CD4-positive, alpha-beta memory T cell (primary cell): Measurements from ENCODE around the gene DLD. TPM values are rescaled to one million over a fixed set of nuclear protein-coding genes. Genes with fewer than 3 reads are reported as not detected.
A peak's percentile ranks its signal among the peaks of the same experiment; 100 is the strongest.
"Not testable (repeated sequence)": the region's sequence is repeated elsewhere in the genome, so short reads cannot be mapped to it uniquely, and the experiment has no call there.

Experiments used
- CTCF ChIA-PET: fragments of 350-600 bp; sonication (Branson Sonifier 250); formaldehyde crosslinking; loops from one replicate; lab custom pipeline; 2021; ENCODE audit warnings: inconsistent platforms; ENCODE audit not compliant: partially characterized antibody; lab: Charles Lee
- POLR2A ChIA-PET: fragments of 350-600 bp; sonication (Branson Sonifier 250); formaldehyde crosslinking; loops from one replicate; lab custom pipeline; 2021; ENCODE audit not compliant: partially characterized antibody; lab: Charles Lee
- DNase-seq, 5 donors: peaks; one replicate each; pipeline versions ENCODE4 v3.0.0 to v3.0.0-alpha.2; 2020 to 2022; ENCODE audit warnings: mixed read lengths in 1 of 5
- H3K27ac ChIP-seq: one replicate; pipeline ENCODE4 v1.7.0; 2013; ENCODE audit warnings: low read depth, low read length
- H3K27me3 ChIP-seq: 2 replicates; pipeline ENCODE4 v1.7.0; 2013; ENCODE audit warnings: mild to moderate bottlenecking, low read length, moderate library complexity; ENCODE audit not compliant: insufficient read depth
- H3K36me3 ChIP-seq: 2 replicates; pipeline ENCODE4 v1.7.0; 2013; ENCODE audit warnings: mild to moderate bottlenecking, low read length, moderate library complexity; ENCODE audit not compliant: insufficient read depth
- H3K4me1 ChIP-seq: 2 replicates; pipeline ENCODE4 v1.7.0; 2013; ENCODE audit warnings: mild to moderate bottlenecking, low read length, moderate library complexity; ENCODE audit not compliant: insufficient read depth
- H3K4me3 ChIP-seq, 2 donors: one replicate each; pipeline ENCODE4 v1.7.0; 2013; ENCODE audit warnings: low read length in 2 of 2, mild to moderate bottlenecking in 1 of 2
- H3K9me3 ChIP-seq, 2 donors: one replicate each; pipeline ENCODE4 v1.7.0; 2013; ENCODE audit warnings: low read length in 2 of 2, control low read depth in 1 of 2; ENCODE audit not compliant: control insufficient read depth in 1 of 2
- H3K27ac Mint-ChIP-seq, 7 donors: one replicate each; pipeline ENCODE4 v1.8.0; 2020 to 2021; ENCODE audit warnings: mixed read lengths in 7 of 7, mild to moderate bottlenecking in 6 of 7, inconsistent platforms in 3 of 7, moderate library complexity in 3 of 7
- H3K27me3 Mint-ChIP-seq, 2 donors: one replicate each; pipeline ENCODE4 v1.8.0; 2020 to 2021; ENCODE audit warnings: mixed read lengths in 2 of 2
- H3K36me3 Mint-ChIP-seq, 2 donors: one replicate each; pipeline ENCODE4 v1.8.0; 2020 to 2021; ENCODE audit warnings: mixed read lengths in 2 of 2, inconsistent platforms in 1 of 2, mild to moderate bottlenecking in 1 of 2
- H3K4me1 Mint-ChIP-seq, 4 donors: one replicate each; pipeline ENCODE4 v1.8.0; 2020 to 2021; ENCODE audit warnings: mixed read lengths in 4 of 4, mild to moderate bottlenecking in 1 of 4
- H3K4me3 Mint-ChIP-seq, 8 donors: one replicate each; pipeline ENCODE4 v1.8.0; 2020 to 2021; ENCODE audit warnings: mixed read lengths in 8 of 8, mild to moderate bottlenecking in 7 of 8, moderate library complexity in 6 of 8, inconsistent platforms in 3 of 8
- H3K9me3 Mint-ChIP-seq, 8 donors: one replicate each; pipeline ENCODE4 v1.8.0; 2020 to 2021; ENCODE audit warnings: mixed read lengths in 8 of 8, mild to moderate bottlenecking in 5 of 8, inconsistent platforms in 3 of 8, moderate library complexity in 1 of 8
- intact Hi-C: fragments of 100-400 bp; cut with micrococcal nuclease; formaldehyde crosslinking; loops from one replicate; pipeline ENCODE4 v1.15.1; 2023
- polyA plus RNA-seq, 2 donors: library from polyadenylated mRNA; unstranded; fragments of 300-500 nt; fragmentation: Illumina TruSeq; gene quantifications; one replicate each; pipeline ENCODE4 v1.2.3, GENCODE V29; 2021
- total RNA-seq, 2 experiments: library from RNA; stranded (reverse); gene quantifications; one replicate each; pipeline ENCODE4 v1.2.3, GENCODE V29; 2021

DLD gene
- total and polyA plus RNA-seq, 4 experiments from 2014 or later, result 42.1 to 75.9 (median 54.5) TPM

DNA sequence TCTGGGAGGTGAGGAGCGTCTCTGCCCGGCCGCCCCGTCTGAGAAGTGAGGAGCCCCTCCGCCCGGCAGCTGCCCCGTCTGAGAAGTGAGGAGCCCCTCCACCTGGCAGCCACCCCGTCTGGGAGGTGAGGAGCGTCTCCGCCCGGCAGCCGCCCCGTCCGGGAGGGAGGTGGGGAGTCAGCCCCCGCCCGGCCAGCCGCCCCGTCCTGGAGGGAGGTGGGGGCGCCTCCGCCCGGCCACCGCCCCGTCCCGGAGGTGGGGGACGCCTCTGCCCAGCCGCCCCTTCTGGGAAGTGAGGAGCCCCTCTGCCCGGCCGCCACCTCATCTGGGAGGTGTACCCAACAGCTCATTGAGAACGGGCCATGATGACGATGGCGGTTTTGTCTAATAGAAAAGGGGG, 42.8 kb upstream of the DLD start:
- H3K27ac ChIP-seq, H3K27ac Mint-ChIP-seq, H3K4me3 ChIP-seq, H3K9me3 Mint-ChIP-seq, POLR2A ChIA-PET, DNase-seq, H3K36me3 ChIP-seq, CTCF ChIA-PET, H3K4me3 Mint-ChIP-seq, H3K27me3 Mint-ChIP-seq, H3K9me3 ChIP-seq, H3K36me3 Mint-ChIP-seq, H3K4me1 ChIP-seq, H3K27me3 ChIP-seq, intact Hi-C loops: not testable (repeated sequence)
- H3K4me1 Mint-ChIP-seq, result peaks cover 0 to 13% (median 4%) of the 10 kb centered on the region in 4 donors

DNA sequence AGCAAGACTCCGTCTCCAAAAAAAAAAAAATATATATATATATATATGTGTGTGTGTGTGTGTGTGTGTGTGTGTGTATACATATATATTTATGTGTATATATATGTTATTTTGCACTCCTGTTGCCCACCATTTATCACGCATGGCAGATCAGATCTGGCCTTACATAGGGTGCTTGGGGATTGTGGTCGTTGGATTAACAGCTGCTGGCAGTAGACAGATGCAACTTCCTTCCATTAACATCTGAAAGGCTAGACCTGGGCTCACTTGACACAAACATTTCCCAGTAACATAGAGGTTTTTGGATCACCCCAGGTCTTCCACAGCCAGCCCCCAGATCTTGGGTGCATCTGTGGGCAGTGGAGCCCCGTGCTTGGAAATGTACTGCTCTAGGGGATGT, 40.8 kb upstream of the DLD start:
- Histone ChIP-seq H3K36me3 (no peaks in the 10 kb centered on the region), H3K27ac (no peak overlapping the region), H3K9me3 (no peaks in the 10 kb centered on the region), H3K4me3 (no peak overlapping the region), H3K4me1 (peaks cover 12% of the 10 kb centered on the region), H3K27me3 (no peaks in the 10 kb centered on the region)
- POLR2A ChIA-PET, result no interaction called here
- H3K27ac Mint-ChIP-seq, result no peak overlapping the region
- no peak overlapping the region for H3K4me3 Mint-ChIP-seq
- DNase-seq, result no peak
- peaks cover 13 to 27% (median 16%) of the 10 kb centered on the region in 4 donors for H3K4me1 Mint-ChIP-seq
- CTCF ChIA-PET, result interaction anchor here (1.6 kb wide), 1 partner anchor 11 kb away, joined by 4 read pairs; no protein-coding TSS in a partner anchor
- no peaks in the 10 kb centered on the region for H3K36me3 Mint-ChIP-seq
- peaks cover 0 to 3% (median 0%) of the 10 kb centered on the region in 8 donors for H3K9me3 Mint-ChIP-seq
- H3K27me3 Mint-ChIP-seq, result no peaks in the 10 kb centered on the region
- intact Hi-C loops, result no loop called here

- Mint-ChIP-seq H3K27ac (peak overlapping the region in 1 of 7 donors; percentile 25), H3K36me3 (no peaks in the 10 kb centered on the region), H3K4me1 (peaks cover 17 to 31% (median 19%) of the 10 kb centered on the region in 4 donors), H3K27me3 (no peaks in the 10 kb centered on the region), H3K4me3 (no peak overlapping the region), H3K9me3 (peaks cover 0 to 3% (median 0%) of the 10 kb centered on the region in 8 donors)
- no peak for DNase-seq
- H3K4me3 ChIP-seq, result no peak overlapping the region
- no peaks in the 10 kb centered on the region for H3K9me3 ChIP-seq
- no peak overlapping the region for H3K27ac ChIP-seq
- H3K36me3 ChIP-seq, result no peaks in the 10 kb centered on the region
- intact Hi-C loops, result no loop called here
- ChIA-PET CTCF (interaction anchor here (1.6 kb wide), 1 partner anchor 12 kb away, joined by 4 read pairs; no protein-coding TSS in a partner anchor), POLR2A (no interaction called here)
- H3K4me1 ChIP-seq, result peaks cover 16% of the 10 kb centered on the region
- no peaks in the 10 kb centered on the region for H3K27me3 ChIP-seq
Measured at GRCh38 chr7:107850643-107851042, 40.3 kb upstream of the DLD start.

GRCh38 chr7:107854454-107854853, 36.5 kb upstream of the DLD start:
- peaks cover 0 to 3% (median 0%) of the 10 kb centered on the region in 8 donors for H3K9me3 Mint-ChIP-seq
- CTCF ChIA-PET, result interaction anchor here (0.7 to 2.4 kb wide), 4 partner anchors 8 to 111 kb away, joined by 3 to 12 read pairs (median 4); no protein-coding TSS in a partner anchor
- H3K27me3 Mint-ChIP-seq, result no peaks in the 10 kb centered on the region
- no peaks in the 10 kb centered on the region for H3K36me3 ChIP-seq
- peak overlapping the region in 6 of 7 donors; percentile 88 to 94 (median 90) for H3K27ac Mint-ChIP-seq
- H3K36me3 Mint-ChIP-seq, result no peaks in the 10 kb centered on the region
- H3K4me3 ChIP-seq, result no peak overlapping the region
- intact Hi-C loops, result no loop called here
- POLR2A ChIA-PET, result interaction anchor here (1.7 to 6.4 kb wide), 2 partner anchors 9 to 111 kb away, joined by 6 to 118 read pairs; partner anchors contain the start of gene CBLL1
- no peaks in the 10 kb centered on the region for H3K27me3 ChIP-seq
- peak overlapping the region in 1 of 8 donors; percentile 26 for H3K4me3 Mint-ChIP-seq
- H3K27ac ChIP-seq, result no peak overlapping the region
- peaks cover 40 to 63% (median 51%) of the 10 kb centered on the region in 4 donors for H3K4me1 Mint-ChIP-seq
- H3K9me3 ChIP-seq, result no peaks in the 10 kb centered on the region
- no peak for DNase-seq
- H3K4me1 ChIP-seq, result peaks cover 53% of the 10 kb centered on the region

GRCh38 chr7:107854989-107855388, 36.0 kb upstream of the DLD start:
- ChIA-PET POLR2A (interaction anchor here (1.6 to 6.4 kb wide), 4 partner anchors 9 to 111 kb away, joined by 3 to 118 read pairs (median 11); partner anchors contain the start of gene CBLL1), CTCF (interaction anchor here (0.7 to 2.4 kb wide), 4 partner anchors 9 to 112 kb away, joined by 4 to 12 read pairs (median 4); no protein-coding TSS in a partner anchor)
- intact Hi-C loops, result no loop called here
- Histone ChIP-seq H3K4me1 (peaks cover 58% of the 10 kb centered on the region), H3K9me3 (no peaks in the 10 kb centered on the region), H3K36me3 (no peaks in the 10 kb centered on the region), H3K4me3 (no peak overlapping the region), H3K27me3 (no peaks in the 10 kb centered on the region), H3K27ac (no peak overlapping the region)
- no peak for DNase-seq
- Mint-ChIP-seq H3K4me3 (peak overlapping the region in 5 of 8 donors; percentile 0 to 16 (median 5)), H3K27me3 (no peaks in the 10 kb centered on the region), H3K36me3 (no peaks in the 10 kb centered on the region), H3K27ac (peak overlapping the region in 6 of 7 donors; percentile 88 to 94 (median 90)), H3K4me1 (peaks cover 43 to 68% (median 57%) of the 10 kb centered on the region in 4 donors), H3K9me3 (peaks cover 0 to 3% (median 0%) of the 10 kb centered on the region in 8 donors)

DNA sequence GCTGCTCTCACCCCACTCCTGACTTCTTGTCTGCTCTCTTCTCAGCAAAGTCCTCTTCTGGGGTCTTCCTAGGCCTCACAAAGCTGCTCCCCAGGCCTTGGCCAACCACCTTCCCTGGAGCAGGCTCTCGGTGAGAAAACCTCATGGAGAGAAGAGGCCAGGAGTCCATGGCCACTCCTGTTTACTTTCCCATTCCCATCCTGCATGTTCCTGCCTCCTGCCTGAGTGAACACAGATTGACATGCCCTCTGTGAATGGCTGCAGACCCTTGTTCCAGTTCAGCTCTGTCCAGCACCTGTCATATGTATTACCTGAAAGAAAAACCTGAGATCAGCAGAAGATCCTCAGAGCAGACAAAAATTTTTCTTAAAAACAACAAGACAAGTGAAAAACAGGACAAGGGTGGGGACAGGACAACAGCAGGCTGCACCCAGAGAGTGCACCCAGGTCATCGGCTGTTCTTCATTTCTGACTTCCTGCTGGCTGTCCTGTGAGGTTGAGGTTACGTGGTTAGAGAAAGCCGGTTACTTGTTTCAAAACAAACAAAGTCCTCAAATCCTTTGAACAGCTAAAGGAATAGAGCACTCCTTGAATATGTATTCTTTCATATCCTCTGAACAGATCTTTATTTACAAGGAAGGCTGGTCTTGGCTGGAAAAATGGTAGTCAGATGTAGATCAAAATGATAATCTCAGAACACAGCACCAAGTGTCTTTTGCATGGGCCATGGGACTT, 34.0 kb upstream of the DLD start:
- peak overlapping the region; percentile 48 for H3K27ac ChIP-seq
- intact Hi-C loops, result no loop called here
- ChIA-PET CTCF (interaction anchor here (0.6 to 5.5 kb wide), 12 partner anchors 10 to 116 kb away, joined by 3 to 33 read pairs (median 4); partner anchors contain the start of gene CBLL1), POLR2A (interaction anchor here (0.6 to 6.4 kb wide), 25 partner anchors 10 to 688 kb away, joined by 3 to 118 read pairs (median 5); partner anchors contain the start of genes CBLL1 and HBP1)
- Mint-ChIP-seq H3K27ac (peak overlapping the region; percentile 84 to 94 (median 91)), H3K27me3 (no peaks in the 10 kb centered on the region), H3K9me3 (peaks cover 0 to 2% (median 0%) of the 10 kb centered on the region in 8 donors), H3K36me3 (no peaks in the 10 kb centered on the region), H3K4me1 (peaks cover 47 to 82% (median 70%) of the 10 kb centered on the region in 4 donors), H3K4me3 (peak overlapping the region; percentile 18 to 82 (median 70))
- H3K9me3 ChIP-seq, result no peaks in the 10 kb centered on the region
- no peaks in the 10 kb centered on the region for H3K36me3 ChIP-seq
- H3K4me3 ChIP-seq, result peak overlapping the region; percentile 17 to 26
- peak; percentile 49 to 70 (median 58) for DNase-seq
- peaks cover 71% of the 10 kb centered on the region for H3K4me1 ChIP-seq
- H3K27me3 ChIP-seq, result no peaks in the 10 kb centered on the region

- H3K36me3 ChIP-seq, result no peaks in the 10 kb centered on the region
- H3K27ac Mint-ChIP-seq, result peak overlapping the region; percentile 84 to 94 (median 91)
- no peaks in the 10 kb centered on the region for H3K9me3 ChIP-seq
- peaks cover 0 to 2% (median 0%) of the 10 kb centered on the region in 8 donors for H3K9me3 Mint-ChIP-seq
- peak overlapping the region in 7 of 8 donors; percentile 45 to 82 (median 72) for H3K4me3 Mint-ChIP-seq
- H3K4me3 ChIP-seq, result peak overlapping the region in 1 of 2 donors; percentile 16
- peak overlapping the region; percentile 48 for H3K27ac ChIP-seq
- DNase-seq, result no peak
- no peaks in the 10 kb centered on the region for H3K27me3 Mint-ChIP-seq
- H3K27me3 ChIP-seq, result no peaks in the 10 kb centered on the region
- POLR2A ChIA-PET, result interaction anchor here (0.6 to 6.4 kb wide), 20 partner anchors 9 to 114 kb away, joined by 3 to 118 read pairs (median 6); partner anchors contain the start of gene CBLL1
- H3K4me1 ChIP-seq, result peaks cover 71% of the 10 kb centered on the region
- no peaks in the 10 kb centered on the region for H3K36me3 Mint-ChIP-seq
- CTCF ChIA-PET, result interaction anchor here (0.6 to 5.5 kb wide), 9 partner anchors 10 to 116 kb away, joined by 3 to 33 read pairs (median 5); partner anchors contain the start of gene CBLL1
- intact Hi-C loops, result no loop called here
- H3K4me1 Mint-ChIP-seq, result peaks cover 47 to 82% (median 70%) of the 10 kb centered on the region in 4 donors
Measured at GRCh38 chr7:107857541-107857912, 33.5 kb upstream of the DLD start.
